Osteocyte (in vitro differentiated cells): Measurements from ENCODE around the gene CHDH. TPM values are rescaled to one million over a fixed set of nuclear protein-coding genes. Genes with fewer than 3 reads are reported as not detected.

ENCODE experiments used
- DNase-seq: peaks from one replicate; pipeline ENCODE4 v3.0.0; 2021; ENCODE audit warnings: mixed read lengths; ENCODE audit not compliant: unreplicated experiment; ENCODE audit errors: extremely low spot score
- H3K27ac Mint-ChIP-seq: one replicate; pipeline ENCODE4 v1.8.0; 2021; ENCODE audit warnings: mild to moderate bottlenecking, mixed read lengths; ENCODE audit not compliant: unreplicated experiment
- H3K27me3 Mint-ChIP-seq: one replicate; pipeline ENCODE4 v1.8.0; 2021; ENCODE audit warnings: mixed read lengths; ENCODE audit not compliant: unreplicated experiment
- H3K36me3 Mint-ChIP-seq: one replicate; pipeline ENCODE4 v1.8.0; 2021; ENCODE audit warnings: mixed read lengths; ENCODE audit not compliant: unreplicated experiment
- H3K4me1 Mint-ChIP-seq: one replicate; pipeline ENCODE4 v1.8.0; 2021; ENCODE audit warnings: mixed read lengths; ENCODE audit not compliant: unreplicated experiment
- H3K4me3 Mint-ChIP-seq: one replicate; pipeline ENCODE4 v1.8.0; 2021; ENCODE audit warnings: mild to moderate bottlenecking, moderate library complexity, mixed read lengths; ENCODE audit not compliant: unreplicated experiment
- H3K9me3 Mint-ChIP-seq: one replicate; pipeline ENCODE4 v1.8.0; 2021; ENCODE audit warnings: mixed read lengths; ENCODE audit not compliant: unreplicated experiment
- CTCF ChIP-seq: fragments of 200-600 bp; sonication (generic); IDR thresholded peaks from 2 replicates; pipeline ENCODE4 v1.5.0; 2021; ENCODE audit warnings: antibody characterized with exemption, mild to moderate bottlenecking, moderate library complexity
- total RNA-seq: library from RNA; stranded (reverse); gene quantifications from 2 replicates; pipeline ENCODE4 v1.2.1, GENCODE V29; 2021

CHDH gene
- total RNA-seq, 1 donor from 2014 or later: 0.86 TPM

- DNase-seq: no peak
- TF ChIP-seq CTCF: no peak
- H3K27me3 Mint-ChIP-seq: peaks cover 48% of the 10 kb centered on the region
- no peaks in the 10 kb centered on the region for H3K9me3 Mint-ChIP-seq
- H3K36me3 Mint-ChIP-seq: no peaks in the 10 kb centered on the region
- no peak overlapping the region for H3K27ac Mint-ChIP-seq
- H3K4me3 Mint-ChIP-seq: no peak overlapping the region
- H3K4me1 Mint-ChIP-seq: no peaks in the 10 kb centered on the region
Measured at GRCh38 chr3:53790470-53790869, 55.7 kb downstream of the CHDH start.

GRCh38 chr3:53789459-53789858, 56.8 kb downstream of the CHDH start:
- TF ChIP-seq CTCF: no peak
- H3K4me1 Mint-ChIP-seq: no peaks in the 10 kb centered on the region
- DNase-seq: no peak
- H3K27me3 Mint-ChIP-seq: peaks cover 41% of the 10 kb centered on the region
- H3K9me3 Mint-ChIP-seq: no peaks in the 10 kb centered on the region
- no peak overlapping the region for H3K4me3 Mint-ChIP-seq
- no peak overlapping the region for H3K27ac Mint-ChIP-seq
- no peaks in the 10 kb centered on the region for H3K36me3 Mint-ChIP-seq

GRCh38 chr3:53788038-53788437, 58.2 kb downstream of the CHDH start:
- Mint-ChIP-seq H3K27me3 (peaks cover 47% of the 10 kb centered on the region), H3K9me3 (no peaks in the 10 kb centered on the region), H3K36me3 (no peaks in the 10 kb centered on the region), H3K4me1 (no peaks in the 10 kb centered on the region), H3K27ac (no peak overlapping the region), H3K4me3 (no peak overlapping the region)
- no peak for TF ChIP-seq CTCF
- no peak for DNase-seq

GRCh38 chr3:53787016-53787415, 59.2 kb downstream of the CHDH start:
- no peaks in the 10 kb centered on the region for H3K9me3 Mint-ChIP-seq
- peaks cover 48% of the 10 kb centered on the region for H3K27me3 Mint-ChIP-seq
- no peak overlapping the region for H3K27ac Mint-ChIP-seq
- no peak for TF ChIP-seq CTCF
- no peaks in the 10 kb centered on the region for H3K4me1 Mint-ChIP-seq
- H3K36me3 Mint-ChIP-seq: no peaks in the 10 kb centered on the region
- no peak overlapping the region for H3K4me3 Mint-ChIP-seq
- no peak for DNase-seq

GRCh38 chr3:53780806-53781205, 65.4 kb downstream of the CHDH start:
- no peaks in the 10 kb centered on the region for H3K36me3 Mint-ChIP-seq
- no peaks in the 10 kb centered on the region for H3K9me3 Mint-ChIP-seq
- TF ChIP-seq CTCF: no peak
- peaks cover 18% of the 10 kb centered on the region for H3K27me3 Mint-ChIP-seq
- H3K4me3 Mint-ChIP-seq: no peak overlapping the region
- no peak for DNase-seq
- no peak overlapping the region for H3K27ac Mint-ChIP-seq
- peaks cover 6% of the 10 kb centered on the region for H3K4me1 Mint-ChIP-seq
